Measurements from ENCODE around the gene ZIC1. TPM values are rescaled to one million over a fixed set of nuclear protein-coding genes. Genes with fewer than 3 reads are reported as not detected.

Gene ZIC1
- total RNA-seq, 1 experiment from 2014 or later = 0.36 TPM

GRCh38 chr3:147397875-147398812 lies 11.0 kb upstream of the ZIC1 start:
- CTCF ChIA-PET = no interaction called here
- no peak for ATAC-seq
- no peak overlapping the region for H3K27ac ChIP-seq (ENCODE audit: low read length)

More at GRCh38 chr3:147397875-147398812, 11.0 kb upstream of the ZIC1 start:
- POLR2A ChIA-PET = no interaction called here
- Histone ChIP-seq H3K9me3 (ENCODE audit: control insufficient read depth, insufficient read depth, low read depth, low read length) (0 out of 2 replicates have a peak, but pooled peaks cover 2% of the 10 kb centered on the region), H3K36me3 (ENCODE audit: control insufficient read depth, insufficient read depth, low read length) (no peaks in the 10 kb centered on the region), H3K4me3 (ENCODE audit: low read depth in 2 of 2, low read length in 2 of 2) (no peak overlapping the region), H3K27me3 (ENCODE audit: control insufficient read depth, insufficient read depth, low read length) (no peaks in the 10 kb centered on the region), H3K4me1 (ENCODE audit: control insufficient read depth, insufficient read depth, low read length) (no peaks in the 10 kb centered on the region)
- no peak for DNase-seq (ENCODE audit: low read depth, low spot score)
- no TSS peak for BruUV-seq (replicated peaks)
- TF ChIP-seq REST (IDR thresholded peaks at IDR 0.05; ENCODE audit: insufficient read depth in 1 of 2, low read depth in 2 of 2, low read length in 1 of 2) (no peak), CTCF (IDR thresholded peaks at IDR 0.05) (no peak), TCF7L2 (IDR thresholded peaks at IDR 0.05; ENCODE audit: low read depth, low read length) (no peak), POLR2AphosphoS5 (IDR thresholded peaks at IDR 0.05; ENCODE audit: low read depth, low read length) (no peak), SIN3A (IDR thresholded peaks at IDR 0.05; ENCODE audit: borderline replicate concordance, insufficient read depth, low read depth, low read length) (no peak)
- intact Hi-C loops (cut with micrococcal nuclease; ENCODE audit: unreplicated experiment) = no loop called here
- in situ Hi-C loops (cut with HindIII; ENCODE audit: low pct_unique_long_range_greater_than_20kb, low sequenced_read_pairs) = no loop called here
